ENCODE data around the gene NUCB2.
"Not testable (repeated sequence)": the region's sequence is repeated elsewhere in the genome, so short reads cannot be mapped to it uniquely, and the experiment has no call there.

The NUCB2 gene

DNA sequence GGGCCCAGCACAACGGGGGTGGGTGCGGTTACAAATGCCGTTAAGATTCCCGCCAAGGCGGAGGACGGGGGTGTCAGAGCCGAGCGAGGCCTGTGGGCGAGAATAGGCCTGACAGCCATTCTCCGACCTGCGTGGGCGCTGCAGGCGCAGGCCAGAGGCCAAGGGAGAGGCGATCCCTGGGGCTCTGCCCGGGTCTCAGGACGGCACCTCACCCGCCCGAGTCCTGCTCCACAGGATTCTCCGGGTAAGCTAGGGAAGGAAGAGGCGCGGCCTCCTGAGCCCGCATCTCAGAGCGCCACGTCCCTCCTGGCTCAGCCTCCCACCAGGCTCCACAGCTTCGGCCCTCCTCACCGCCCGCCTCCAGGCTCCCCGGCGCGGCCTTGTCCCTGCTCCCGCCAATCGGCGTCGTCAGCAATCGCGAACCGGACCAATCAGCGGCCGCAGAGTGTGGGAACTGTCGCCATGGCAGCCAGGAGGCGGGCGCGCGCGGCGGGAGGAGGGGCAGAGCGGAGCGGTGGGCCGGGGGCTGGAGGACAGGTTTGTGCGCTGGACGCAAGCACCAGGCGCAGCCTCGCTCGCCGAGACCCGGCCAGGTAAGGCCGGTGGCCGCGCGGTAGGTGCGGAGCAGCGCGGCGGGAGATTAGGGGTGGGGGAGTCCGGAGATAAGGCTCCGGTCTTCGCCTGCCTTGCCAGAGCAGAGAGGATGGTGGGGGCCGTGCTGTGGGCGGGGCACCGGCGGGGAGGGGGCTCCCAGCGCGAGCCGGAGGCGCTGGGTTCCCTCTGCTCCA, at the start of gene NUCB2:
Gene NUCB2 (plus strand): TSS at position 504 of the 788 bp plus-strand sequence. CDS start 18,585 bp downstream, outside the sequence.
- ATAC-seq (peak; percentile 93), DNase-seq (peak; percentile 95 to 97)
- H3K27ac Mint-ChIP-seq: peak within 1 kb of the TSS; percentile 90 to 100
- no peaks in the 10 kb centered on the region for H3K9me3 Mint-ChIP-seq
- H3K4me1 Mint-ChIP-seq: peaks cover 44% of the 10 kb centered on the region
- H3K4me3 Mint-ChIP-seq: peak within 1 kb of the TSS; percentile 73 to 85
- peaks cover 12% of the 10 kb centered on the region for H3K27me3 Mint-ChIP-seq

DNA sequence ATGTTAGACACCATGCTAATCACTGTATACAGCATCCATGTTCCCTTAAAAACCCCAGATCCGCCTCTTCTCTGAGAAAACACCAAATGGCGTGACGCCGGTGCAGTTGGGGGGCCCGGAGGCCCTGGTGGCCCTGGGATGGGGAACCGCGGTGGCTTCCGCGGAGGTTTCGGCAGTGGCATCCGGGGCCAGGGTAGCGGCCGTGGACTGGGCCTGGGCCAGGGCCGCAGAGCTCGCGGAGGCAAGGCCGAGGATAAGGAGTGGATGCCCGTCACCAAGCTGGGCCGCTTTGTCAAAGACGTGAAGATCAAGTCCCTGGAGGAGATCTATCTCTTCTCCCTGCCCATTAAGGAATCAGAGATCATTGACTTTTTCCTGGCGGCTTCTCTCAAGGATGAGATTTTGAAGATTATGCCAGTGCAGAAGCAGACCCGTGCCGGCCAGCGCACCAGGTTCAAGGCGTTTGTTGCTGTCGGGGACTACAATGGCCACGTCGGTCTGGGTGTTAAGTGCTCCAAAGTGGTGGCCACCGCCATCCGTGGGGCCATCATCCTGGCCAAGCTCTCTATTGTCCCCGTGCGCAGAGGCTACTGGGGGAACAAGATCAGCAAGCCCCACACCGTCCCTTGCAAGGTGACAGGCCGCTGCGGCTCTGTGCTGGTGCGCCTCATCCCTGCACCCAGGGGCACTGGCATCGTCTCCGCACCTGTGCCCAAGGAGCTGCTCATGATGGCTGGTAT, 48.2 kb upstream of the NUCB2 start:
- H3K4me1 Mint-ChIP-seq: peaks cover 26% of the 10 kb centered on the region
- H3K27me3 Mint-ChIP-seq: peaks cover 20% of the 10 kb centered on the region
- not testable (repeated sequence) for H3K27ac Mint-ChIP-seq, H3K4me3 Mint-ChIP-seq, ATAC-seq, H3K9me3 Mint-ChIP-seq, DNase-seq

DNA sequence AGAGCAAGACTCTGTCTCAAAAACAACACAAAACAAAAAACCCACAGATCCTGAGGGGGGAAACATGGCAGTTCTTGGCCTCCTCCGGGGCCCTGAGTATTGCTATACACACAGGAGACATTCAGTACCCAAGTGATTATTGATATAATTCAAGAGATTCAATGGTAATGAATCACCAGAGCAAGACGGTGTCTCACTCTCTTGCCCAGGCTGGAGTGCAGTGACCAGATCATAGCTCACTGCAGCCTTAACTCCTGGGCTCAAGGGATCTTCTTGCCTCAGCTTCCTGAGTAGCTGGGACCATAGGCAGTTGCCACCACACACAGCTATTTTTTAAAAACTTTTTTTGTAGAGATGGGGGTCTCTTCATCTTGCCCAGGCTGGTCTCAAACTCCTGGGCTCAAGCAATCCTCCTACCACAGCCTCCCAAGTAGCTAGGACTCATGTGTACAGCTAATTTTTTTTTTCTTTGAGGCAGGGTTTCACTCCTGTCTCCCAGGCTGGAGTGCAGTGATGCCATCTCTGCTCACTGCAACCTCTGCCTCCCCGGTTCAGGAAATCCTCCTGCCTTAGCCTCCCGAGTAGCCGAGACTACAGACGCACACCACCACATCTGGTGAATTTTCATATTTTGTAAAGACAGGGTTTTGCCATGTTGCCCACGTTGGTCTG, 46.9 kb upstream of the NUCB2 start:
- no peak for ATAC-seq
- Mint-ChIP-seq H3K27me3 (peaks cover 24% of the 10 kb centered on the region), H3K4me3 (no peak overlapping the region), H3K9me3 (no peaks in the 10 kb centered on the region), H3K4me1 (peaks cover 26% of the 10 kb centered on the region), H3K27ac (peak overlapping the region in 1 of 2 donors; percentile 56)
- DNase-seq: no peak

DNA sequence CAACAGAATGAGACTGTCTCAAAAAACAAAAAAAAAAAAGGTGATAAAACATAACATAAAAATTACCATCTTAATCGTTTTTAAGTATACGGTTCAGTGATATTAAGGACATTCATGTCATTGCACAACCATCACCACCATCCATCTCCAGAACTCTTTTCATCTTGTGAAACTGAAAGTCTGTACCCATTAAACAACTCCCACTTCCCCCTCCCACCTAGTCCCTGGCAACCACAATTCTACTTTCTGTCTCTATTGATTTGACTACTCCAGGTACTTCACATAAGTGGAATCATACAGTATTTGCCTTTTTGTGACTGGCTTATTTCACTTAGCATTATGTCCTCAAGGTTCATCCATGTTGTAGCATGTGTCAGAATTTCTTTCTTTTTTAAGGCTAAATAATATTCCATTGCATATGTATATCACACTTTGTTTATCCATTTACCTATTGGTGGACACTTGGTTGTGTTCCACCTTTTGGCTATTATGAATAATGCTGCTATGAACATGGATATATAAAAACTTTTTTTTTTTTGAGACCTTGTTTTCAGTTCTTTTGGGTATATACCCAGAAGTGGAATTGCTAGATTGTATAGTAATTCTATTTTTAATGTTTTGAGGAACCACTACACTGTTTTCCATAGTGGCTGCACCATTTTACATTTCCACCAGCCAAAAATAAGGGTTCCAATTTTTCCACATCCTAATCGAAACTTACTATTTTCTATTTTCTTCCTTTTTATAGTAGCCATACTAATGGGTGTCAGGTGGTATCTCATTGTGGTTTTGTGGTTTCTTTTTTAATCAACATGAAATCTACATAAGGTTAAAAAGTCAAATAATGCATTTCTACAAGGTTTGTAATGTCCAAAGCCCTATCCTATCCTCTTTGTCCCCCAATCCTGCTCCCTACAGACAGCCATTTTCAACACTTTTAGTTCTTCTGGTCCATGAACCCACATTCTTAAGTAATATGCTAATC, 45.4 kb upstream of the NUCB2 start:
- Mint-ChIP-seq H3K4me1 (peaks cover 26% of the 10 kb centered on the region), H3K9me3 (no peaks in the 10 kb centered on the region), H3K27ac (no peak overlapping the region), H3K27me3 (peaks cover 31% of the 10 kb centered on the region), H3K4me3 (no peak overlapping the region)
- DNase-seq: peak; percentile 62 to 73
- ATAC-seq: peak; percentile 99

DNA sequence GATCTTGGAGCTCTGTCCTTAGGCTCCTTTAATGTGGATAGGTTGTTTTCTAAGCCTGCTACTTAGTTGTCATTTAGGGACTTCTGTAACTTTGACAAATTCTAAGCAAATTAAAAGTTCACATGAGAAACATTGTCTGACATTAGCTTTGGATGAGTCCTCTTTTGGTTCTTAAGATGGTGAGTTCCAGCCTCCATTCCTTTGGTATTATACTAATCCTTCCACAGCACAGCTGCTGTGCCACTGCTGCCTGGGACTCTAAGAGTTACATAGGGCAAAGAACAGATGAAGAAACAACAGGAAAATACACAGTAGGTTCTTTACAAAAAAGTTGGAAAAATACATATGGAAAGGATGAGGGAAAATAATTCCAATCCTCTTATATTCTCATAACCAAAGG, 43.4 kb upstream of the NUCB2 start:
- peaks cover 26% of the 10 kb centered on the region for H3K4me1 Mint-ChIP-seq
- no peak overlapping the region for H3K27ac Mint-ChIP-seq
- no peak overlapping the region for H3K4me3 Mint-ChIP-seq
- H3K27me3 Mint-ChIP-seq: peaks cover 32% of the 10 kb centered on the region
- DNase-seq: no peak
- no peak for ATAC-seq
- H3K9me3 Mint-ChIP-seq: no peaks in the 10 kb centered on the region

DNA sequence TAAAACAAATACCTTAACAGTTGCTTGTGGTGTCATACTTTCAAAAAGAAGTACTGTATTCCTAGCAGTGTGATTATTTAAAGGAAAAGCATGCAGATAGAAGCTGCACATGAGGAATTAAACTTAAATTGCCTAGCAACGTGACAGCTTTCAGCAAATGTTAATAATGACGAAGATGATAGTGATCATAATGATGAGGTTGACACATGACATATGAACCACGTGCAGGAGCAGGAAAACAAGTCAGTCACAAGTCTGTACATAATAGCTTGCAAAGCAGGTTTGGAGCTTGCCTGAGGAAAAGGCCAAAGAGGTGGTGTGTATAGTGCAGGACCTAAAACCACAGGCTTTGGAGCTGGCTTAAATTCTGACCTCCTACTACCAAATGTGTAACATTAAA, 38.2 kb upstream of the NUCB2 start:
- Mint-ChIP-seq H3K27ac (no peak overlapping the region), H3K27me3 (peaks cover 47% of the 10 kb centered on the region), H3K4me1 (peaks cover 11% of the 10 kb centered on the region), H3K9me3 (no peaks in the 10 kb centered on the region), H3K4me3 (no peak overlapping the region)
- DNase-seq (no peak), ATAC-seq (no peak)

DNA sequence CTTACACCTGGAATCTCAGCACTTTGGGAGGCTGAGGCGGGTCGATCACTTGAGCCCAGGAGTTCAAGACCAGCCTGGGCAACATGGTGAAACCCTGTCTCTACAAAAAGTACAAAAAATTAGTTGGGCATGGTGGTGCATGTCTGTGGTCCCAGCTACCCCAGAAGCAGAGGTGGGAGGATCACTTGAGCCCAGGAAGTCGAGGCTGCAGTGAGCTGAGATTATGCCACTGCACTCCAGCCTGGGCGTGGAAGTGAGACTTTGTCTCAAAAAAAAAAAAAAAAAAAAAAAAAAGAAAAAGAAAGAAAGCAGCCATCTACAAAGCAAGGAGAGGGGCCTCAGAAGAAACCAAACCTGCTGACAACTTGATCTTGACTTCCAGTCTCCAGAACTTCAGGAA, 36.6 kb upstream of the NUCB2 start:
- H3K27me3 Mint-ChIP-seq: peaks cover 51% of the 10 kb centered on the region
- H3K27ac Mint-ChIP-seq, H3K9me3 Mint-ChIP-seq, DNase-seq, H3K4me3 Mint-ChIP-seq, ATAC-seq: not testable (repeated sequence)
- peaks cover 19% of the 10 kb centered on the region for H3K4me1 Mint-ChIP-seq

DNA sequence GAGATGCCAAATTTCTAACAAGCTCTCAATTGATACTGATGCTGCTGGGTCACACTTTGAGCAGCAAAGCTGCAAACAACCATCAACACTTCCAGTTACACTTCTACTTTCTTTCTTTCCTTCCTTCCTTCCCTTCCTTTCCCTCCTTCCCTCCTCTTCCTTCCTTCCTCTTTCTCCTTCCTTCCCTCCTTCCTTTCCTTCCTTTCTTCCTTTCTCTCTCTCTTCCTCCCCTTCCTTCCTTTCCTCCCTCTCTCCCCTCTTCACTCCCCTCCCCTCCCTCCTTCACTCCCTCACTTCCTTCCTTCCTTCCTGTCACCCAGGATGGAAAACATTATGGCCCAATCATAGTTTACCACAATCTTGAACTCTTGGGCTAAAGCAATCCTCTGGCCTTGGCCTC, 35.8 kb upstream of the NUCB2 start:
- H3K4me1 Mint-ChIP-seq: peaks cover 19% of the 10 kb centered on the region
- H3K27ac Mint-ChIP-seq: no peak overlapping the region
- no peaks in the 10 kb centered on the region for H3K9me3 Mint-ChIP-seq
- no peak for ATAC-seq
- H3K27me3 Mint-ChIP-seq: peaks cover 44% of the 10 kb centered on the region
- no peak overlapping the region for H3K4me3 Mint-ChIP-seq
- DNase-seq: no peak

DNA sequence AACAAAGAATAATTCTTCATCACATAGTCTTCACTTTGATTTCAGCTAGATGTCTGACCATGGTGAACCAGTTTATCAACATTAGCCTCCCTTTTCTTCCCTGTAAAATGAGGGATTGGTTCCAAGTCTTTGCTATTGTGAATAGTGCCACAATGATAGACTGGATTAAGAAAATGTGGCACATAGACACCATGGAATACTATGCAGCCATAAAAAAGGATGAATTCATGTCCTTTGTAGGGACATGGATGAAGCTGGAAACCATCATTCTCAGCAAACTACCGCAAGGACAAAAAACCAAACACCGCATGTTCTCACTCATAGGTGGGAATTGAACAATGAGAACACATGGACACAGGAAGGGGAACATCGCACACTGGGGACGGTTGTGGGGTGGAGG, 33.6 kb upstream of the NUCB2 start:
- not testable (repeated sequence) for H3K4me3 Mint-ChIP-seq, ATAC-seq, H3K27ac Mint-ChIP-seq, H3K9me3 Mint-ChIP-seq, DNase-seq
- Mint-ChIP-seq H3K27me3 (peaks cover 52% of the 10 kb centered on the region), H3K4me1 (peaks cover 19% of the 10 kb centered on the region)

DNA sequence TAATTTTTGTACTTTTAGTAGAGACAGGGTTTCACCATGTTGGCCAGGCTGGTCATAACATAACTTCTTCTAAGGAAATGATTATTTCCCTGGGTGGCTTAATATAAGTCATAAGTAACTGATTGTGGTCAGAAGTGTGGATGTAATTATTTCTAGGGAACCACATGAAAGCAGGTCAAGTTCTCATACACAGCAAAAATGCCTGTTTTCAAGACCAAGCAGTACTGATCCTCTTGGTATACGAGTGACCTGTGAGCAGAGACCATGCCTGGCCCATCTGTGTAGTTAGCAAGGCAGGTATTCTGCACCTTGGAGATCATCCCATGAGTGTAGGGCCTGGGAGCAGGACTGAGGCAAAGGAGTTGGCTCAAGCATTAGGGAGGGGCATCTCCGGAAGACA, 32.5 kb upstream of the NUCB2 start:
- Mint-ChIP-seq H3K4me1 (peaks cover 19% of the 10 kb centered on the region), H3K27me3 (peaks cover 42% of the 10 kb centered on the region), H3K27ac (no peak overlapping the region), H3K4me3 (peak overlapping the region in 1 of 2 donors; percentile 7), H3K9me3 (no peaks in the 10 kb centered on the region)
- ATAC-seq (peak; percentile 98), DNase-seq (peak; percentile 15 to 39)

DNA sequence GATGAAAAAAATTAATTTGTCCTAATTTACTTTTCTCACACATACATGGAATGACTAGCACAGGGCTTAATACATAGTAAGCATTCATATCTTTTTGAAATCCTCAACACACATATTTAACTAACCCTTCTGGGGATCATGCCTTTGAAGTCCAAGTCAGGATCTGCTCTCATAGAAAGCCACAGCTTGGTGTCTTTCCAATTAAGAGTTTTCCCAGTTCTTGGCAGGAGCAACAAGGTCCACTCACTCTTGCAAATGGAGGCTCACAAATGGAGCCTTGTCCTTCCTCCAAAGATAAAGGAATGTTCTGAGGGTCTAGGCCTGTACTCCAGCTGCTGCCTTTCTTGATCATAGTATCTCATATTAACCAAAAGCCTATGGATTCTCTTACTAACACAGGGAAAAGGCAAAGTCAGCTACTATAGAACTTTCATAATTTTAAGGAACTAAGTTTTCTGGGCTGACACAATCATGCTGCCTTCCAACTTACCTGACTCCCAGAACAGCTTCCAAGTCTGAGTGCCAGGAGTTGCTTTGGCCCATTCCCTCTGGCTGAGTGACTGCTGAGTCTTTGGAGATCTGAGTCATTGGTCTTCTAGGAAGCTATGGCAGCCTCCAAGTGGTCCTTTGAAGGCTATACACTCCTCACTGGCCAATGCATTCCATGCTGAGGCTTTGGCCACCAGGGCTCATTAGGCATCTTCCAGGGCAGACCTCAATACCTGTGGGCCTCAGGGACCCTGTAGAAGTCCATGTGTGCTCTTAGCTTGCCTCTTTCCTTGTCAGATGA, 25.8 kb upstream of the NUCB2 start:
- no peaks in the 10 kb centered on the region for H3K4me1 Mint-ChIP-seq
- H3K9me3 Mint-ChIP-seq: no peaks in the 10 kb centered on the region
- ATAC-seq: no peak
- H3K27ac Mint-ChIP-seq: no peak overlapping the region
- no peak overlapping the region for H3K4me3 Mint-ChIP-seq
- DNase-seq: no peak
- H3K27me3 Mint-ChIP-seq: peaks cover 14% of the 10 kb centered on the region

DNA sequence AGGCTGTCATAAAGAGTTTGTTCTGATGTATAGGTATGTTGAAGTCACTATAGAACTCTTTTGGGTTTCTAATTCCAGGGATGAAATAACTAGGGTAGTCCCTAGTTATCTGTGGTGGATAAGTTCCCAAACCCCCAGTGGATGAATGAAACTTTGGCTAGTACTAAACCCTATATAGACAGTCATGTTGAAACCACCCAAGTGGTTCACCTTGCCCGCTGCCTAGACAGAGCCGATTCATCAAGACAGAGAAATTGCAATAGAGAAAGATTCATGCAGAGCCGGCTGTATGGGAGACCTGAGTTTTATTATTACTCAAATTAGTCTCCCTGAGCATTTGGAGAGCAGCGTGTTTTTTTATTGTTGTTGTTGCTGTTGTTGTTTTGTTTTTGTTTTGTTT, 23.8 kb upstream of the NUCB2 start:
- no peak overlapping the region for H3K4me3 Mint-ChIP-seq
- no peak for DNase-seq
- H3K27me3 Mint-ChIP-seq: peaks cover 6% of the 10 kb centered on the region
- no peaks in the 10 kb centered on the region for H3K9me3 Mint-ChIP-seq
- no peak overlapping the region for H3K27ac Mint-ChIP-seq
- no peak for ATAC-seq
- H3K4me1 Mint-ChIP-seq: peaks cover 14% of the 10 kb centered on the region

DNA sequence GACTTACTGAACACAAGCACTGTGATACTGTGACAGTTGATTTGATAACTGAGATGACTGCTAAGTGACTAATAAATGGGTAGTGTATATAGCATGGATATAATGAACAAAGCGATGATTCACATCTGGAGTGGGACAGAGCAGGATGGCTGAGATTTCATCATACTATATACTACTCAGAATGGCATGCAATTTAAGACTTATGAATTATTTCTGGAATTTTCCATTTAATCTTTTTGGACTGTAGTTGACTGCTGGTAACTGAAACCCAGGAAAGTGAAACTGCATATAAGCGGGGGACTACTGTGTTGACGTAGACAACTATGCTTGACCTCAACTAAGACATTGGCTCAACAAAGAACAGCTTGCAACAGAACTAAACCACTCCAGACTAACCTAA, 20.0 kb upstream of the NUCB2 start:
- no peaks in the 10 kb centered on the region for H3K27me3 Mint-ChIP-seq
- H3K9me3 Mint-ChIP-seq: no peaks in the 10 kb centered on the region
- ATAC-seq: peak; percentile 87
- no peak overlapping the region for H3K4me3 Mint-ChIP-seq
- H3K27ac Mint-ChIP-seq: peak overlapping the region in 1 of 2 donors; percentile 3
- no peak for DNase-seq
- H3K4me1 Mint-ChIP-seq: peaks cover 28% of the 10 kb centered on the region

DNA sequence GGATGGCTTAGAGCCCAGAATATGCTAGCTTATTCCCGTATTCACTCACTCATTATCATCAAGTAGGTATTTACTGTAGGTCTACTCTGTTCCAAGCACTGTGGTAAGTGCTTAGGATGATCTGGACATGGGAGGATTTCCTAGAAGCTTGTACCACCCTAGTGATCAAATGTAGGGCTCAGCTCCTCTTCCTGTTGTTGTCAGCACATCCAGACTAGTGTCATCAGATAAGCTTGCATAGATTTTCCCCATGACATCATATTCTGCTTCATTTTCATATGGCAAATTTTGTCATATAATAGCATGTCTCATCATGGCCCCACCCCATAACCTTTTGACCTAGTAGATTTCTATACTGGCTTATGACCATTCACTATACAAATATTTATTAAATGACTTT, 19.3 kb upstream of the NUCB2 start:
- no peaks in the 10 kb centered on the region for H3K9me3 Mint-ChIP-seq
- no peaks in the 10 kb centered on the region for H3K27me3 Mint-ChIP-seq
- H3K4me3 Mint-ChIP-seq: no peak overlapping the region
- no peak overlapping the region for H3K27ac Mint-ChIP-seq
- peaks cover 28% of the 10 kb centered on the region for H3K4me1 Mint-ChIP-seq
- ATAC-seq (peak; percentile 37), DNase-seq (no peak)

Data from stimulated activated naive CD8-positive, alpha-beta T cell treated with anti-CD3 and anti-CD28 coated beads, Interleukin-15, amount 100 ng/mL, for 72 hours (primary cell).